Measurements from ENCODE around the gene AP1S1.

The AP1S1 gene

DNA sequence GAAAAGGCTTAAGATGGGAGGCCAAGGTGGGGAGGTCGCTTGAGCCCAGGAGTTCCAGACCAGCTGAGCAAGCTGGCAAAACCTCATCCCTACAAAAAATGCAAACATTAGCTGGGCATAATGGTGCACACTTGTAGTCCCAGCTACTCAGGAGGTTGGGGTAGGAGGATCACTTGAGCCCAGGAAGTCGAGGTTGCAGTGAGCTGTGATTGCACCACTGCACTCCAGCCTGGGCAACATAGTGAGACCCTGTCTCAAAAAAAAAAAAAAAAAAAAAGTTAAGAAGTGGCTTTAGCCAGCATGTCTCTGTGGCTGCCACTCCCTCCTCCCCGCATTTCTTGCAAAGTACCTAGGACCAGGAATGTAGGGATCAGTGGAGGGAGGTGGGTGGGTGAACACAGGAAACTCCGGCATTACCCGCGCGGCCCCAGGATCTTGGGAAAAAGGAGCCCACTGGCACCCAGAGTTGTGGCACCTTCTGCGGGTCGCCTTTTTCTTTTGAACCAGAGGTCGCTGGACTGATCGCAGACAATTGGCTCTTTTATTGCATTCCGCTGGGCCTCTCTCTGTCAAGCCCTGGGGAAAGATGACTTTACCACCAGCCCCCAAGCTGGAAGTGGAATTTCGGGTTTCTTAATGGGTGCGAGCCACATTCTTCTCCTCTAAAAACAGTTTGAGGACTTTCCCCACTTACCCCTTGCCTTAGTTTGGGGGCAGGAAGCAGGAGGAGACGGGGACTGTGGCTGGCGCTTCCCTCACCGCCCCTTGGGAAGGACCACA lies 7.6 kb downstream of the AP1S1 start:
- no peak for TF ChIP-seq ZFX (IDR thresholded peaks at IDR 0.05; ENCODE audit: borderline replicate concordance)
- H3K27ac ChIP-seq: peak overlapping the region; percentile 100

GRCh38 chr7:101162551-101163278 lies 8.4 kb downstream of the AP1S1 start:
- peak overlapping the region; percentile 100 for H3K27ac ChIP-seq
- no peak for TF ChIP-seq ZFX (IDR thresholded peaks at IDR 0.05; ENCODE audit: borderline replicate concordance)
- TF ChIP-seq, protein P1, sequence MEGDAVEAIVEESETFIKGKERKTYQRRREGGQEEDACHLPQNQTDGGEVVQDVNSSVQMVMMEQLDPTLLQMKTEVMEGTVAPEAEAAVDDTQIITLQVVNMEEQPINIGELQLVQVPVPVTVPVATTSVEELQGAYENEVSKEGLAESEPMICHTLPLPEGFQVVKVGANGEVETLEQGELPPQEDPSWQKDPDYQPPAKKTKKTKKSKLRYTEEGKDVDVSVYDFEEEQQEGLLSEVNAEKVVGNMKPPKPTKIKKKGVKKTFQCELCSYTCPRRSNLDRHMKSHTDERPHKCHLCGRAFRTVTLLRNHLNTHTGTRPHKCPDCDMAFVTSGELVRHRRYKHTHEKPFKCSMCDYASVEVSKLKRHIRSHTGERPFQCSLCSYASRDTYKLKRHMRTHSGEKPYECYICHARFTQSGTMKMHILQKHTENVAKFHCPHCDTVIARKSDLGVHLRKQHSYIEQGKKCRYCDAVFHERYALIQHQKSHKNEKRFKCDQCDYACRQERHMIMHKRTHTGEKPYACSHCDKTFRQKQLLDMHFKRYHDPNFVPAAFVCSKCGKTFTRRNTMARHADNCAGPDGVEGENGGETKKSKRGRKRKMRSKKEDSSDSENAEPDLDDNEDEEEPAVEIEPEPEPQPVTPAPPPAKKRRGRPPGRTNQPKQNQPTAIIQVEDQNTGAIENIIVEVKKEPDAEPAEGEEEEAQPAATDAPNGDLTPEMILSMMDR (IDR thresholded peaks at IDR 0.05): no peak; the same call in 1 of the 2 replicates

- no peak for TF ChIP-seq ZFX (IDR thresholded peaks at IDR 0.05; ENCODE audit: borderline replicate concordance)
- TF ChIP-seq, protein P1 (IDR thresholded peaks at IDR 0.05): no peak
- peak overlapping the region; percentile 100 for H3K27ac ChIP-seq
Observed at GRCh38 chr7:101163279-101164070, 9.2 kb downstream of the AP1S1 start.

DNA sequence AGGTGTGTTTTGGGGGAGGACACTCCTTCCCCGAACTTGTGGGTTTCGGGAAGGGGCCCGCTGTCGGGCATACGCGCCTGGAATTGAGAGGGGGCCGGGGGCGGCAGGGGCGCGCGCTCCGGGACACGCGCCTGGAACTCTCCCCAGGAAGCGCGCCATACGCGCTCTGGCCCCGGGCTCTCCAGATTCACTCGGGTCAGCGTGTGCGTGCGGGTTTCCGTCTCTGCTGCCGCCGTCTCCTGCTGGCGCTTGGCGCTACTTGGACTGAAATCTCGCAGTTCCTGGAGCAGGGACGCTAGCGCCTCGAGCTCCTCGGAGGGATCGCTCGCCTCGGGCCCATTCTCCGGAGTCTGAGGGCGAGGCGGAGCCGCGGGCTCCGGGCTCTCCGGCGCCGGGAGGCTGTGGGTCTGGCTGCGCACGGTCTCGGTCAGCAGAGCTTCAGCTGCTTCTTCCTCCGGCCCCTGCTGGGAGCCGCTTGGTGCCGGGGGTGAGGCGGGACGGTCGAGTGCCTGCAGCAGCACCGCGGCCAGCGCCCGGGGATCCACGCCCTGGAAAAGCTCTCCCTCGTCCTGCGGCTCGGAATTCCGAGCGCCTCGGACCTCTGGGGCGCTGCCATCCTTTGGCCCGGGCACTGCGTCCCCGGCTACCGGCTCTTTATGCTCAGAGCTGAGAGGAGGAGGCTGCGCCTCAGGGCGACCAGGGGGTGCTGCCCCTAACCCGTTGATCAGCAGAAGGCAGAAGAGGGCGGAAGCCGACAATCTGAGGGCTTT lies 10.0 kb downstream of the AP1S1 start:
- no peak for TF ChIP-seq ZFX (IDR thresholded peaks at IDR 0.05; ENCODE audit: borderline replicate concordance)
- TF ChIP-seq, protein P1 (IDR thresholded peaks at IDR 0.05): no peak
- H3K27ac ChIP-seq: peak overlapping the region; percentile 100

DNA sequence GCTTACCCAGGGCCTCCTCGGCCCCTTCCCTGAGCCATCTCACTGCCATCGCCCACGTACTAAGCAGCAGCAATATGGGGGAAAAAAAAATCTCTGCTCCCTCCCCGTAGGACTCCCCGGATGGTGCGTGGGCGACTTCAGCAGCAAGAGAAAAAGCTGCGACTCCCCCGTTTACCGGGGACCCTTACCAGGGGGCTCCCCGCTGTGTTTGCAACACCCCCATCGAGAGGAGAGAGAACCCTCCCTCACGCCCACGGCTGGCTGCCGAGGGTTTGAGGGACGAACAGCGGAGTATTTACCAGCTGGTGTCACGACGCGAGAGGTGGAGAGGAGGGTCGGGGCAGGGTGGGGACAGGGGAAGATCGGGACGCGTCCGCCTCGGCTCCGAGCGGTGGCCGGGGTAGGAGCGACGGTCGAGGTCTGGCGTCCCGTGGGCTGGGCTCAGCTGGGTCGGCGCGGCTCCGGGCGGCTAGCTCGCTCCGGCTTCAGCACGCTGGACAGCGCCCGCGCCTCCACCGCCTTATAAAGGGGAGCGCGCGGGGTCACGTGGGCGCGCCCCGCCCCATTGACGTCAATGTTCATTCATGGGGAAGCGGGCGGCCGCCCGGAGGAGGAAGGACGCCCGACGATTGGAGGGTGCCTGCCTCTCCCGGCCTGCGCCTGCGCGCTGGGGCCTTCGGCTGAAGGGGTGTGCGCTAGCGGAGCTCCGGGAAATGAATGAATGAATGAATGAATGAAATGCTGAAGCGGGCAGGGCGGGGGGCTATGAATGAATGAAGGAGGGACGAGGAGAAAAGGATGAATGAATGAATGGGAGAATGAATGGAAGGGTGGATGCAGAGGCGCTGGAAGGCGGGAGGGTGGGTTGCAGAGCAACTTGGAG lies 11.0 kb downstream of the AP1S1 start, which contains the start of gene VGF:
Gene VGF, minus strand, starts transcription at position 495 of the 883 bp plus-strand sequence. CDS start 726 bp downstream, outside the sequence.
- peak within 1 kb of the TSS; percentile 100 for H3K27ac ChIP-seq
- TF ChIP-seq, protein P1 (IDR thresholded peaks at IDR 0.05): no peak

DNA sequence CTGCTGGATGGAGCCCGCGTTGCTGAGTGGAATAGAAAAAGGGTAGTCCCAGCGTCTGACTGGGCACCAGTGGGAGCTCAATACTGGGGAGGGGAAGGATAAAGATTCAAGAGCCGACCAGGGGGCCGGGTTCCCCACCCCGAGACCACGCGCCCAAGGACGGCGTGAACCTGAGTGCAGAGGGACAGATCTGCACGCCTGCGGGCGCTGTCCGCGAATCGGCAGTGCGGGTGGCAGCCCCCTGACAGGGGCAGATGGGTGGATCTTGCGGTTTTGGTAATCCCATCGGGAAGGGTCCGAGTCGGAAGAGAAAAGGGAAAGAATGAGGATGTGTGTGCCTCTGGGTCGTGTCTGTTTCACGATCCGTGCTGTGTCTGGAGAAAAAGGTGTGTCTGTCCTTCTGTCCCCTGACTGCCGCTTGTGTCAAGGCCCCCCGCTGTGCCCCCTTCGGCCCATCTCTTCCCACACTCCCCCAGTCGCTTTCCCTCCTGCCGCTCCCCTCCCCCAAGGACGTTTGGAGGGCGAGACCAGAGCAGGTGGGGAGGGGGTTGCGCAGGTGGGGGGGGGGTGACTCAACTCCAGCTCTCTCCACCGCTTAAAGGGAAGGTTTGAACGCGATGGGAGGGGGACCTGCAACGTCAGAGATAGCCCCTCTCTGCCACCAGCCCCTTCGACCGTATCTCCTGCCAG lies 11.8 kb downstream of the AP1S1 start:
- TF ChIP-seq, protein P1 (IDR thresholded peaks at IDR 0.05): no peak
- TF ChIP-seq ZFX (IDR thresholded peaks at IDR 0.05; ENCODE audit: borderline replicate concordance): no peak
- peak overlapping the region; percentile 100 for H3K27ac ChIP-seq

Data from 22Rv1 (cell line).